Nephron progenitor cell (in vitro differentiated cells): ENCODE measurements around the gene APMAP.
A peak's percentile ranks its signal among the peaks of the same experiment; 100 is the strongest.

Experiments used
- DNase-seq: peaks from one replicate; pipeline ENCODE4 v3.0.0; 2021
- H3K27ac Mint-ChIP-seq: 2 replicates; pipeline ENCODE4 v1.8.0; 2021; ENCODE audit warnings: mild to moderate bottlenecking, moderate library complexity, mixed read lengths
- H3K27me3 Mint-ChIP-seq: 2 replicates; pipeline ENCODE4 v1.8.0; 2021; ENCODE audit warnings: mild to moderate bottlenecking, low read depth, mixed read lengths; ENCODE audit not compliant: poor library complexity
- H3K36me3 Mint-ChIP-seq: 2 replicates; pipeline ENCODE4 v1.8.0; 2021; ENCODE audit warnings: low read depth, mixed read lengths
- H3K4me1 Mint-ChIP-seq: 2 replicates; pipeline ENCODE4 v1.8.0; 2021; ENCODE audit warnings: mixed read lengths
- H3K4me3 Mint-ChIP-seq: 2 replicates; pipeline ENCODE4 v1.8.0; 2021; ENCODE audit warnings: mild to moderate bottlenecking, moderate library complexity, mixed read lengths
- H3K9me3 Mint-ChIP-seq: 2 replicates; pipeline ENCODE4 v1.8.0; 2021; ENCODE audit warnings: mild to moderate bottlenecking, moderate library complexity, mixed read lengths
- CTCF ChIP-seq: fragments of 200-600 bp; sonication (generic); IDR thresholded peaks from 2 replicates; pipeline ENCODE4 v1.5.0; 2021; ENCODE audit warnings: antibody characterized with exemption

APMAP gene

DNA sequence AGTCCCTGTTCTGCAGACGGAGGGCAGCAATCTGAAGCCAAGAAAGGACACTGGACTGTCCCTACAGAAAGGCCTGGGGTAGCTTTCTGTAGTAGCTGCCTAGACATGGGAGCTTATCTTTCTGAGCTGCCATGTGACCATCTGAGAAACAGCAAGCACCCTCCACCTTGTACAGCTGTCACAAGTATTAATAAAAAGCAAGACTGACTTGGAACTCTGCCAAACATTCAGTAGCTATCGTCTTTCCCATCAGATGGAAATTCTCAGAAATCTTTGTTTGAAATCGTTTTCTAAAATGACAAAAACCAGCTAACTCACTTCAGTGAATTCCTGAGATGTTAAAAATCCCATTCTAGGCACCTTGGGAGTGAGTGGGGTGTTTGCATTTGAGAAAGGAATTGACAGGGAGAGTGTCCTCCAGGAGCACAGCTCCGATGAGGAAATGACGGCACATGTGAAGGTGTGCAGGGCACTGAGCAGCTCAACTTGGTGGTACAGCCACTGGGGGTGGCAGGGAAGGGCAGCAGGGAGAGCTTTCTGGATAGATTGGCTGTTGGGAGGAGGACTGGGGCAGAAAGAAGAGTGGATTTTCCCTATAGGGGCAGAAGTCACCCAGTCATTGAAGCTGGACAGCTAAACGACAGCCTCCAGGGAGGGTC lies 40.8 kb upstream of the APMAP start:
- Mint-ChIP-seq H3K27ac (no peak overlapping the region), H3K9me3 (no peaks in the 10 kb centered on the region), H3K27me3 (peaks cover 26% of the 10 kb centered on the region), H3K4me1 (peaks cover 17% of the 10 kb centered on the region), H3K36me3 (no peaks in the 10 kb centered on the region), H3K4me3 (no peak overlapping the region)
- DNase-seq = no peak
- TF ChIP-seq CTCF = no peak

DNA sequence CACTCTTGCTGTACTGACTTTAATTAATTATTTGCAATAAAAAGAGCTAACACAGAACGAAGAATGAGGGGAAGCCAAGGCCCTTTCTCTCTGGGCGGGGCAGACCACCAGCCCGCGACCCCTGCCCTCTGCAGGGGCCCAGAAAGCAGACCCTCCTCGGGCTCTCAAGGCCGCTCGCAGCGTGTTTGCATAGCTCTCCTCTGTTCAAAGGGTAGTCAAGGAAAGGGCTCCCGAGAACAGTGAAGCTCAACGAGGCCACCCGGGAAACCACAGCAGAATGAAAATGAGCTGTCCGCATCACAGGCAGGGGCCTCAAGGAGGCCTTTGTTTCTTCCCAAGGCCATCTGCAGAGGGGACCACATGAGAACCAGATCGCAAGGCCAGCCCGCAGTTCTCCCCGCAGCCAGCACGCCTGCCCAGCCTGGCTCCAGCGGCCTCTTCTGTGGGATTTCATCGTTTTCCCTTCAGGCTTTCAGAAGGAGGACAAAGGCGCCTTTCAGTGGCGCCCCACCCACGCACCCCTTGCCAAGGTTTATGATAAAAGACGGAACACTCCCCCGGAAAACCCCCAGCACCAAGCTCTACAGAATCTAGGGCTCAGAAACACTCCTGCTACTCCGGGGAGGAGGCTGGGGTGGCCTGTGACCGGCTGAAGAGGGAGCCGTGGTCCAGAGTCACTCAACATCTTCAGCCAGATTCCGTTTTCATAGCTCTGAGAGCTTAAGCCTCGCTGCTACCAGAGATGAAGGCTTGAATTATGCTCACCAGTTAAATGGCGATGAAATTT lies 40.1 kb upstream of the APMAP start:
- no peak overlapping the region for H3K4me3 Mint-ChIP-seq
- H3K4me1 Mint-ChIP-seq = peaks cover 17% of the 10 kb centered on the region
- peaks cover 28% of the 10 kb centered on the region for H3K27me3 Mint-ChIP-seq
- no peak overlapping the region for H3K27ac Mint-ChIP-seq
- H3K9me3 Mint-ChIP-seq = no peaks in the 10 kb centered on the region
- peak; percentile 17 for DNase-seq
- no peak for TF ChIP-seq CTCF
- no peaks in the 10 kb centered on the region for H3K36me3 Mint-ChIP-seq

DNA sequence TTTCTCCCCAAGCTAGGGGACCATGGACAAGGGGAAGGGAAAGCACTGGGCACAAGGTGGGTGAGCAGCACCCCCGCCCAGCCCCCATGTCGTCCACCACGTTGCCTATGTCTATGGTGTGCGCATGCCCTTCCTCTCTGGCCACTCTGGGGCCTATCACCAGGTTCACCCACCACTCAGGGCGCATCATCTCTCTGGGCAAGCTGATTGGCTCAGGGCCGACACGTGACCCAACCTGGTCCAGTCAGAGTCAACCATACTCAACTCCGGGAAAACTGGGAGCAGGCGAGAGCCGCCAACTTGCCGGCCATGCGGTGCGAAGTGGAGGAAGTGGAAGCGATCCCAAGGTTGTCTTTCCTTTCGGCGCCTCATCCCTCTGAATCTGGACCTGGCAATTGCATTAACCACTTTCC lies 39.5 kb upstream of the APMAP start:
- no peak for DNase-seq
- Mint-ChIP-seq H3K9me3 (no peaks in the 10 kb centered on the region), H3K27me3 (peaks cover 26% of the 10 kb centered on the region), H3K36me3 (no peaks in the 10 kb centered on the region), H3K4me1 (peaks cover 17% of the 10 kb centered on the region), H3K4me3 (no peak overlapping the region), H3K27ac (no peak overlapping the region)
- no peak for TF ChIP-seq CTCF

- Mint-ChIP-seq H3K27ac (no peak overlapping the region), H3K27me3 (peaks cover 31% of the 10 kb centered on the region), H3K4me1 (peaks cover 10% of the 10 kb centered on the region), H3K36me3 (no peaks in the 10 kb centered on the region), H3K4me3 (no peak overlapping the region), H3K9me3 (no peaks in the 10 kb centered on the region)
- no peak for TF ChIP-seq CTCF
- no peak for DNase-seq
These were observed 38.7 kb upstream of the APMAP start for GRCh38 chr20:25031241-25031640.

DNA sequence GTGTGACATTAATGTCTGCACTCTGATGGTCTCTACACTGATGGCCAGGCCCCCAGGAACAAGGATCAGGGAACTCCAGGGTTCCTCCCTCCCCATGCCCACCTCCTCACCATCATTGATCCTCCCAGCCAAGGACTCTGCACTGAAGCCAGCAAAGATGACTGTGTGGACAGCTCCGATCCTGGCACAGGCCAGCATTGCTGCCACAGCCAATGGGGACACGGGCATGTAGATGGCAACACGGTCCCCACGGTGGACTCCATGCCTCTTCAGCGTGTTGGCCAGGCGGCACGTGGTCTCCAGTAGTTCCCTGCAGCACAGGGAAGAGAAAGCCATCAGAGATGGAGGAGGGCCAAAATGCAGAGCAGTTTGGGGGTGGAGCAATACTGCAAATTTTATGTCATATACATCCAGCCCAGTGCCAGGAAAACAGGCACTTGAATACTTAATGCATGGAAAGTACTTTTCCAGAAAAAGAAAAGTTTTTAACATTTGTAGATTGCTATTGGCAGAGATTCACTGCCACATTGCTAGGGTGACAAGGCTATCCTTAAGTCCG lies 38.2 kb upstream of the APMAP start:
- H3K4me1 Mint-ChIP-seq = peaks cover 5% of the 10 kb centered on the region
- no peak for TF ChIP-seq CTCF
- no peak overlapping the region for H3K4me3 Mint-ChIP-seq
- no peaks in the 10 kb centered on the region for H3K36me3 Mint-ChIP-seq
- H3K27me3 Mint-ChIP-seq = peaks cover 36% of the 10 kb centered on the region
- no peak for DNase-seq
- H3K27ac Mint-ChIP-seq = no peak overlapping the region
- no peaks in the 10 kb centered on the region for H3K9me3 Mint-ChIP-seq
